Trophoblast cell (in vitro differentiated cells and primary cell): ENCODE results near the gene CFAP99.

Experiments
- DNase-seq, 2 donors: peaks; one replicate each; pipeline ENCODE4 v3.0.0-alpha.2; 2016
- H2AFZ ChIP-seq: 2 replicates; pipeline ENCODE4 v1.6.1; 2013; ENCODE audit warnings: low read length, moderate library complexity, mild to moderate bottlenecking; ENCODE audit not compliant: insufficient read depth, poor library complexity
- H2AK5ac ChIP-seq: 2 replicates; pipeline ENCODE4 v1.6.1; 2013; ENCODE audit warnings: mild to moderate bottlenecking, low read length
- H2BK120ac ChIP-seq: 2 replicates; pipeline ENCODE4 v1.6.1; 2013; ENCODE audit warnings: low read length, mild to moderate bottlenecking, moderate library complexity; ENCODE audit not compliant: insufficient read depth, poor library complexity
- H2BK12ac ChIP-seq: 2 replicates; pipeline ENCODE4 v1.6.1; 2013; ENCODE audit warnings: mild to moderate bottlenecking, low read length, moderate library complexity
- H2BK5ac ChIP-seq: 2 replicates; pipeline ENCODE4 v1.6.1; 2013; ENCODE audit warnings: low read length, low read depth, moderate library complexity, mild to moderate bottlenecking; ENCODE audit not compliant: poor library complexity
- H3K14ac ChIP-seq: 2 replicates; pipeline ENCODE4 v1.6.1; 2013; ENCODE audit warnings: mild to moderate bottlenecking, low read length
- H3K18ac ChIP-seq: 2 replicates; pipeline ENCODE4 v1.6.1; 2013; ENCODE audit warnings: mild to moderate bottlenecking, low read length
- H3K23ac ChIP-seq: 2 replicates; pipeline ENCODE4 v1.6.1; 2013; ENCODE audit warnings: low read length
- H3K27ac ChIP-seq: 2 replicates; pipeline ENCODE4 v1.5.1; 2013; ENCODE audit warnings: low read depth, mild to moderate bottlenecking, inconsistent platforms, low read length, moderate library complexity
- H3K27me3 ChIP-seq: 2 replicates; pipeline ENCODE4 v1.6.1; 2013; ENCODE audit warnings: inconsistent platforms, mild to moderate bottlenecking, low read length, moderate library complexity; ENCODE audit not compliant: insufficient read depth
- H3K36me3 ChIP-seq, 2 experiments: 1 replicate in 1 of 2; 2 replicates in 1 of 2; pipeline ENCODE4 v1.6.1; 2013; ENCODE audit warnings: low read length in 2 of 2, mild to moderate bottlenecking in 2 of 2, moderate library complexity in 1 of 2; ENCODE audit not compliant: insufficient read depth in 2 of 2, control insufficient read depth in 1 of 2
- H3K4ac ChIP-seq: 2 replicates; pipeline ENCODE4 v1.6.1; 2013; ENCODE audit warnings: low read depth, mild to moderate bottlenecking, low read length, moderate library complexity
- H3K4me1 ChIP-seq, 2 experiments: 1 replicate in 1 of 2; 2 replicates in 1 of 2; pipeline ENCODE4 v1.6.1; 2013; ENCODE audit warnings: low read length in 2 of 2, mild to moderate bottlenecking in 2 of 2, moderate library complexity in 1 of 2; ENCODE audit not compliant: insufficient read depth in 2 of 2, control insufficient read depth in 1 of 2
- H3K4me2 ChIP-seq: 2 replicates; pipeline ENCODE4 v1.6.1; 2013; ENCODE audit warnings: inconsistent platforms, mild to moderate bottlenecking, low read length, moderate library complexity
- H3K4me3 ChIP-seq: 2 replicates; pipeline ENCODE4 v1.5.1; 2013; ENCODE audit warnings: mild to moderate bottlenecking, low read depth, low read length, inconsistent platforms
- H3K79me1 ChIP-seq: one replicate; pipeline ENCODE4 v1.6.1; 2013; ENCODE audit warnings: low read length
- H3K79me2 ChIP-seq: 2 replicates; pipeline ENCODE4 v1.6.1; 2013; ENCODE audit warnings: low read length, mild to moderate bottlenecking; ENCODE audit not compliant: control insufficient read depth, insufficient read depth, poor library complexity
- H3K9ac ChIP-seq: 2 replicates; pipeline ENCODE4 v1.6.1; 2013; ENCODE audit warnings: mild to moderate bottlenecking, low read length
- H3K9me3 ChIP-seq: 2 replicates; pipeline ENCODE4 v1.6.1; 2013; ENCODE audit warnings: low read depth, mild to moderate bottlenecking, control low read depth, inconsistent platforms, low read length; ENCODE audit not compliant: insufficient read depth
- H4K12ac ChIP-seq: 2 replicates; pipeline ENCODE4 v1.6.1; 2013; ENCODE audit warnings: low read depth, mild to moderate bottlenecking, low read length, moderate library complexity
- H4K8ac ChIP-seq: 2 replicates; pipeline ENCODE4 v1.6.1; 2013; ENCODE audit warnings: low read depth, mild to moderate bottlenecking, low read length, moderate library complexity
- H4K91ac ChIP-seq: one replicate; pipeline ENCODE4 v1.6.1; 2013; ENCODE audit warnings: low read depth, mild to moderate bottlenecking, low read length, moderate library complexity
- WGBS: extraction: QIAGEN DNeasy Blood & Tissue Kit; methylation state at CpG from one replicate; pipeline ENCODE4 v1.1.7; 2013; ENCODE audit warnings: missing lambda C conversion rate; ENCODE audit not compliant: insufficient read length, insufficient coverage; ENCODE audit errors: extremely low coverage; 5-methylcytosine and 5-hydroxymethylcytosine counted together

The CFAP99 gene

GRCh38 chr4:2387218-2387617 is 31.5 kb upstream of the CFAP99 start:
- Histone ChIP-seq H3K4ac (no peak overlapping the region), H3K18ac (no peak overlapping the region), H3K27me3 (no peaks in the 10 kb centered on the region), H3K79me2 (no peaks in the 10 kb centered on the region), H3K79me1 (no peaks in the 10 kb centered on the region), H3K4me2 (no peak overlapping the region), H2BK5ac (no peak overlapping the region), H2AFZ (no peak overlapping the region), H3K4me3 (no peak overlapping the region), H3K9ac (no peak overlapping the region), H4K8ac (no peak overlapping the region), H2AK5ac (no peak overlapping the region), H3K4me1 (no peaks in the 10 kb centered on the region), H3K14ac (no peak overlapping the region), H2BK12ac (no peak overlapping the region), H3K23ac (no peak overlapping the region), H3K36me3 (no peaks in the 10 kb centered on the region), H3K27ac (no peak overlapping the region), H2BK120ac (no peak overlapping the region), H4K91ac (no peak overlapping the region), H4K12ac (no peak overlapping the region), H3K9me3 (peaks cover 2% of the 10 kb centered on the region)
- WGBS = no CpG with 5 or more reads among the region's 17 CpGs
- DNase-seq = no peak

- no peak for DNase-seq
Observed at GRCh38 chr4:2387829-2388228, 30.9 kb upstream of the CFAP99 start.

GRCh38 chr4:2388429-2389182 is 30.1 kb upstream of the CFAP99 start:
- H2AK5ac ChIP-seq = no peak overlapping the region
- H4K8ac ChIP-seq = no peak overlapping the region
- H3K27ac ChIP-seq = no peak overlapping the region
- no peak overlapping the region for H3K23ac ChIP-seq
- H2BK5ac ChIP-seq = no peak overlapping the region
- H3K14ac ChIP-seq = no peak overlapping the region
- no peak overlapping the region for H4K91ac ChIP-seq
- H3K4ac ChIP-seq = no peak overlapping the region
- H4K12ac ChIP-seq = no peak overlapping the region
- H3K9me3 ChIP-seq = peaks cover 2% of the 10 kb centered on the region
- no peak overlapping the region for H2BK12ac ChIP-seq
- H3K79me2 ChIP-seq = no peaks in the 10 kb centered on the region
- H3K27me3 ChIP-seq = no peaks in the 10 kb centered on the region
- no peaks in the 10 kb centered on the region for H3K79me1 ChIP-seq
- no peak overlapping the region for H3K9ac ChIP-seq
- no peak overlapping the region for H2AFZ ChIP-seq
- H3K18ac ChIP-seq = no peak overlapping the region
- peaks cover 2% of the 10 kb centered on the region in 2 experiments for H3K4me1 ChIP-seq
- no peak overlapping the region for H3K4me2 ChIP-seq
- H3K4me3 ChIP-seq = no peak overlapping the region
- H2BK120ac ChIP-seq = no peak overlapping the region
- no peaks in the 10 kb centered on the region for H3K36me3 ChIP-seq
- DNase-seq = no peak
- WGBS = no CpG with 5 or more reads among the region's 9 CpGs

More at GRCh38 chr4:2387829-2388228, 30.9 kb upstream of the CFAP99 start:
- H2AFZ ChIP-seq = no peak overlapping the region
- H2BK12ac ChIP-seq = no peak overlapping the region
- no peaks in the 10 kb centered on the region for H3K79me2 ChIP-seq
- no CpG with 5 or more reads among the region's 12 CpGs for WGBS
- no peak overlapping the region for H4K91ac ChIP-seq
- H3K4me1 ChIP-seq = no peaks in the 10 kb centered on the region
- no peak overlapping the region for H3K9ac ChIP-seq
- H2BK5ac ChIP-seq = no peak overlapping the region
- H3K79me1 ChIP-seq = no peaks in the 10 kb centered on the region
- H3K4me2 ChIP-seq = no peak overlapping the region
- no peaks in the 10 kb centered on the region for H3K27me3 ChIP-seq
- peaks cover 2% of the 10 kb centered on the region for H3K9me3 ChIP-seq
- H3K23ac ChIP-seq = no peak overlapping the region
- H2BK120ac ChIP-seq = no peak overlapping the region
- no peak overlapping the region for H3K4ac ChIP-seq
- H3K27ac ChIP-seq = no peak overlapping the region
- no peak overlapping the region for H3K4me3 ChIP-seq
- H3K36me3 ChIP-seq = no peaks in the 10 kb centered on the region
- no peak overlapping the region for H3K18ac ChIP-seq
- H3K14ac ChIP-seq = no peak overlapping the region
- no peak overlapping the region for H4K8ac ChIP-seq
- no peak overlapping the region for H2AK5ac ChIP-seq
- no peak overlapping the region for H4K12ac ChIP-seq

GRCh38 chr4:2389691-2390090 is 29.1 kb upstream of the CFAP99 start:
- H2AFZ ChIP-seq = no peak overlapping the region
- peaks cover 2% of the 10 kb centered on the region in 2 experiments for H3K4me1 ChIP-seq
- H4K12ac ChIP-seq = no peak overlapping the region
- no peak overlapping the region for H3K4me2 ChIP-seq
- no peak overlapping the region for H4K91ac ChIP-seq
- no peak for DNase-seq
- H3K4ac ChIP-seq = no peak overlapping the region
- H3K14ac ChIP-seq = no peak overlapping the region
- no peak overlapping the region for H4K8ac ChIP-seq
- H2BK120ac ChIP-seq = no peak overlapping the region
- no peaks in the 10 kb centered on the region for H3K79me2 ChIP-seq
- H3K79me1 ChIP-seq = no peaks in the 10 kb centered on the region
- H3K27me3 ChIP-seq = no peaks in the 10 kb centered on the region
- no peak overlapping the region for H3K9ac ChIP-seq
- H3K36me3 ChIP-seq = no peaks in the 10 kb centered on the region
- H3K18ac ChIP-seq = no peak overlapping the region
- H3K9me3 ChIP-seq = peaks cover 3% of the 10 kb centered on the region
- WGBS = no CpG with 5 or more reads among the region's 9 CpGs
- no peak overlapping the region for H2BK5ac ChIP-seq
- no peak overlapping the region for H3K4me3 ChIP-seq
- no peak overlapping the region for H3K27ac ChIP-seq
- no peak overlapping the region for H2BK12ac ChIP-seq
- no peak overlapping the region for H3K23ac ChIP-seq
- no peak overlapping the region for H2AK5ac ChIP-seq
